Activated T-helper 9 cell treated with anti-CD3 and anti-CD28 coated beads, Interleukin-2, amount 50 U/mL, for 16 hours (primary cell): ENCODE results near the gene OPCML.

Experiments used
- DNase-seq: peaks from one replicate; pipeline ENCODE4 v3.0.0-alpha.2; 2020; ENCODE audit warnings: low read depth

Gene OPCML

DNA sequence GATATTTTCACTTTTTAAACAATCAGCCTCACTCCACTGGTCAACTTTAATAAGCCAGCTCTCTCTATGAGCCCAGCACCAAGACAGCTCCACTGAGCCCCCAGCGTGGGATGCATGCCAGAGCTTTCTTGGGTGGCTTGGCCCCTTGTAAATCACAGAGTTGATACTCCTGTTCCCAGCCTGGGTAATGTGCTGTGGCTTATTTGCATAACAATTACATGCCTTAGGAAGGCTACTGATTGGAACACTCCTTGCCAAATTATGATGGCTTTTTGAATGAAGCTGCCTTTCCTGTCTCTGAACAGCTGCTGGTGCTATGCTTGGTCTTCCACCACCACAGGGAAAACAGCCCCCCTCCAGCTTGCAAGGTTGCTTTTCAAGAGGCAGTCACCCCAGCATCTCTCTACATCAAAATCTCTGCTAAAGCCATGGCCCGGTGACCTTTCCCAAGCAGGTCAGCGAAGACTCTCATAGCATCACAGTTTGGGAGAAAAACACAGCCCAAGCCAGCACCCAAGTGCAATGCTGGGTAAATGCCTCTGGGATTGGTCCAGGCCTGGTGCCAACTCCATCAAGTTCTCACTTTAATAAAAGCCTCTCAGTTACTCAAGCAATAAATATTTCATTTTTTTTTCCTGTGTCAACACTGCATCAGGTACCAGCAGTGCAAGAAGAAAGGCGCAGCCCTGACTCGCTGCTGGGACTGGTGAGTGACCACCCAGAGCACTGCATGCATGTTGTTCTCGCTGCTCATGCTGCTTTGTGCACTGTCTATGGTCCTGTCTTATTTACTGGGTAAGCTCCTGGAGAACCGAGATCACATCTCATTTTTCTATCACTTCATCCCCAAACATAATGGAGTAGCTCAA is 549.3 kb downstream of the OPCML start:
- no peak for DNase-seq

DNA sequence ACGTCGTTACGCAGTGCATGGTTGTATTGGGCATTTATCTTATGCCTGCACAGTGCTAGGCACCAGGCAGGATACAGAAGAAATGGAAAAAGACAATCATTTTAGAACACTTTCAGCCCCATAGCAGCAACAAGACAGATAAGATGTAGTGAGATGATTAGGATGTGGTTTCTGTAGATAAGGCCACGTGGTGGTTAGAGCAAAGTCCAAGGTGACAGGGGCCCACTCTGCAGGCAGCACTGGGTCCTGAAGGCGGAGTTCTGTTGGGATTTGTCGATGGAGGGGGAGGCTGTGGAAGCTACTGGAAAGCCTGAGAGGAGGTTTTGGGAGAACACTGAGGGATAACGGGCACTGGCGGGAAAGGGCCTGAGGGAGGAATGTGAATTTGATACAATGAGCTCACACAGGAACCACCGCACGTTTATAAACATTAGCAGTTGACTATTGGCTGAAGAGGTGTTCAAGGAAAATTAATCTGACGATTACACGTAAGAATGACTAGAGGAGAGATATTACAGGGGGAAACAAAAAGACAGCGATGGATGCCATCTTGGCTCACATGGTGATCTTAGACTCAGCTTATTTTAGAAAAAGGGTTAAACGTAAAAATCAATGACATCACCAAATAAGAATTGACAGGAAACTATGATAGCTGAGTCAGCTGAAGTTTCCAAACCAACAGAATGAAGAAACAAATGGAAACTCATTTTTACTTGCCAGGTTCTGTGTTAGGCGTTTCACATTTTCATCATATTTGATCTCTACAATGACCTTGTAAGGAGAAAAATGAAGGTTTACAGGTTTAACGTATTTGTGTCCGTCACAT is 551.0 kb downstream of the OPCML start:
- DNase-seq = no peak

DNA sequence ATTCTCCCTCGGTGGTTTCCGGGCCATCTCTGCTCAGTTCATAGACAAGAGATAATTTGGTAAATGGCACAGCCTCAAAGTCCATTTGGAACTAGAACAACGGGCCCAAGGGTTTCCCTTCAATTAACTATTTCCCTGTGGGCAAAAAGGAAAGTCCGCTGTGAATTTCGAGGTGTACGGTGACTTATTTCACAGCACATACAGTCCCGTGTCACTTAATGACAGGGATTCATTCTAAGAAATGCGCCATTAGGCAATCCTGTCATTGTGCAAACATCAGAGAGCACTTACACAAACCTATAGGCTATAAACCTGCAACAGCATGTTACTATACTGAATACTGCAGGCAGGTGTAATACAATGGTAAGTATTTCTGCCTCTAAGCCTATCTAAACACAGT is 551.6 kb downstream of the OPCML start:
- no peak for DNase-seq

DNA sequence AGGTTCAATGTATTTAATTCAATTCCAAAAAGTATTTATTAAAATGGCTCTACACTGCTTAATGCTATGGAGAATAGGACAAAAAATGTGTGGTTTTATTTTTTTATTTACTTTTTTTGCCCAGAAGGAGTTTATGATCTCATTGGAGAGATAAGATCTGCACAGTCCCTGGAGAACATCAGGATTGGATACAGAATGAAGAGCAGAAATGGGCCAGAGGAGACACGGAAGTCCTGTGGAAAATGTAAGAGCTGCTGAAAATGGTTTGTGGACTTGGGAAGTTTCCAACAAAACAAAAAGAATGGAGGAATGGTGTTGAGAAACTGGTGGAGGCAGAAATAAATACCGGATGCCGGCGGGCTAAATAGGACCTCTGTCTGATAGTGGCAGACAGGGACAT is 554.6 kb downstream of the OPCML start:
- no peak for DNase-seq

DNA sequence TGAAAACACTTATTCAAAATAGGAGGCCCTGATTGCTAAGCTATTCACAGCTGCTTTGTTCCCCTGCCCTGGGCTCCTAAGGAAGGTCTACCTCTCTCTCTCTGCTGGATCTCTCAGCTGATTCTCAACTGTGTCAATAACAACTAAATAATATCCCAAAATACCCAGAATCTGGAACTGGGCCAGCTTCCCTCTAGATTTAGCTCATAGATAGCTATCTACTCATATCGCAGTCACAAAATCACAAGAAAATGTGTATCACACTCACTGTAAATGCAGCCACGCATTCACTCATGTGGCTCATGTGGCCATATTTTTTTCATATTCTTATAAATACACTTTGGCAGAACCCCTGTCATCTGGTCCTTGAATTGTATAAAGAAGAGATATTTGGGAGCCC is 555.1 kb downstream of the OPCML start:
- DNase-seq = no peak

DNA sequence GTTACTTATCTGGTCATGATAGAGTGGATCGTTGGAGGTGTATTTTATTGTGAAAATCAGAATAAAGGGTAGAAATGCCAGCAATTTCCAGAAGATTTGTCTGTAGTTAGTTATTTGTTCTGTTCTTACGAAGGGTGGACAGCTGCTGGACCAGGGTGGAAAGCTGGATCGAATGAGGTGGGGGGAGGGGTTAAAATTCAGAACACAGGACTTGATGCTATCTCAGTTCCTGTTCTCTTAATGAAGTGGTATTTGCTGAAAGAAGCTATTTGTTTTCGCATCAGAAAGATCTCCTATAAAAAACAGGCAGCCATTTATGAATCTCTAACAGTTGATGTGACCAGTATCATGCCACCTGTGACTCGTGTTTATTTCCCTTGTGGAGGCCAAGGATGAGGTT is 556.2 kb downstream of the OPCML start:
- DNase-seq = no peak

DNA sequence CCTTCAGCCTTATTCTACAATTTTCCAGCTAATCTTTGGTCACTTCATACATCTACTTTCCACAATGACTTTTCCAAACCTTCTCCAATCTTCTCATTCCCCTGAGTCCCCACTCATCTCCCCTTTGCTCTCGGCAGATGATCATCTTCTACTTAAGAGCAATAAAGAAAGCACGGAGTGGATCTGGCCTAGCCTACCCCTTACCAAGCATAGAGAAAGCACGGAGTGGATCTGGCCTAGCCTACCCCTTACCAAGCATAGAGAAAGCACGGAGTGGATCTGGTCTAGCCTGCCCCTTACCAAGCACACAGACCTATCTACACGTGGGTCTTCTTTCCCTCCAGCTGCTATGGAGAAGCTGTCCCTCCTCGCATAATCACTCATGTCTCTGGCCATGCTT is 558.6 kb downstream of the OPCML start:
- DNase-seq = no peak

DNA sequence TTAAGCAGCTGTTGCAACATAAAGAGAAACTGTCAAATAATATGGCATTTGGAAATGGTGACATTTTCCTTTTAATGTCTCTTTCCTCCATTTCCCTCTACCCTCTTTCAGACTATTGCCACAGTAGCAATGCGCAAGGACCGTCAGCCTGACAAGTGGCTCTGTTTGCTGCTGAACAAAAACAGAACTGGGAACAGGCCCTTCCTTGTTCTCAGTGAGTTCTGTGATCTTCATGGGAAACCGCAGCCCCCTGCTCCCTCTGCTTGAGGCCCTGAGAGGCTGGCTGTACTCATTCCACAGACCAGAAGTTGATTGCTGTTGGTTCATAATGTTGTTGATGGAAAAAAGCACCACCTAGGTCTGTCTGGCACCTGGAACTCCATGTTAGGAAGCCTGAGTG is 559.7 kb downstream of the OPCML start:
- DNase-seq = no peak

DNA sequence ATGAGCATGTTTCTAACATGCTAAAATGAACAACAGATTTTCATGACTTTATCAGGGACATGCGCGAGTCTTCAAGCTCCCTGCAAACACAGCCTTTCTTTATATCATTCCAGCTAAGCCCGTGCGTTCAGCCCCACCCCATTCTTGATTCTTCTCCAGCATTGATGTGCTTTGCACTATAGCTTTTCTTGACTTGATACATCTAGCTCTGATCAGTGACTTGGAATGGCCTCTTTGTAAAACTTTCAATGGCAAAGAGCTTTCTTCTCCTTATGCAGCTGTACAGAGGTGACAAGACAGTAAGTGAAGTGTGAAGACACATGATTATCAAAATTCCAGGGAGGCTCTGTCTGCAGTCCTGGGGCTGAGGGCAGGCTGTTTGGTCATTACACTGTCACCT is 561.0 kb downstream of the OPCML start:
- no peak for DNase-seq

DNA sequence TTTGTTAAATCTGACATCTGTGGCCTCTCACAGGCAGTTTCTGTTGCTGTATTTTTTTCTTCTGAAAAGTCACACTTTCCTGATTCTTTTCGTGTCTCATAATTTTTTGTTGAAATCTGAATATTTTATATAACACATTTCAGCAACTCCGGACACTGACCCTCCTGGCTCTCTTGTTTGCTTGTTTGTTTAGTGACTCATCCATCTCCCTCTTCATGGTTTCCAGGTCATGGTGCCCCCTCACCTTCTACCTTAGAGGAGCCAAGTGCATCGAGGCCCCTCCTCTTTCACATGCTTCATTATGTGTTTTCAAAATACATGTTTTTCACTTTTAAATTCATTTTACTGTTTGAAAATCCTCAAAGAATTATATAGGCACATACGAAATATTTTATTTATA is 562.4 kb downstream of the OPCML start:
- no peak for DNase-seq

DNA sequence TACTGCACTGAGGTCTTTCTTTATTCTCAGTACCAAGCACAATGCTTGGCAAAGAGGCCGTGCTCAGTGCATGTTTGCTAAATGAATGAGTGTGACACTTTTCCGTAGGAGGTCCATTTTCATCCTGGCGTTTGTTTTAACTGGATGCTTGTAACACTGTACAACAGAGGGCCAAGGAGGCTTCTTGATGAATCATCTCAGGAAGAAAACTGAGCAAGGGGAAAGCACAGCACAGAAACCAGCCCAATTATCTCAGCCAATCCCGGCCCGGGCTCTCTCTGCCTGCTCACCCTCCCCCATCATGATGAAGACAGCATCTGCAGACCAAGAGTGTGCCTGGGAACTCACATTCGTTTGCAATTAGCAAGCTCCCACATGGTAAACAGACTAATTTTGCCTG is 570.3 kb downstream of the OPCML start:
- DNase-seq = no peak

DNA sequence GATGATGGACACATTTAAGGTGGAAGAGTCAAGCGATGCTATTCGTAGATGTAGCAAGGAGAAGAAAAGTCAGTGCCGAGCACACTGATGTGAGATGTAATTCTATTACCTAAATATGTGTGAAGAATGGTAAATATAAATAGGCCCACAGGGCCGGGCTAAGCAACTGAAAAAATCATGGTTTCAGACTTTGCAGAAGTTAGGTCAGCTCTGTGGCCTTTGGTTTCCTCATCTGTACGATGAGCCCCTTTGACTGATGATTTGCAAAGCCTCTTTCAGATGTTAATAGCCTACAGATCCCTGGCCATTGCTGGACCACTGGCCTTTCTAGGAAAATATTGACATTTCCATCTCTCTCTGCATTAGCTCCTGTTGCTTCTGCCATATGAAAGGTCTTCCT is 570.8 kb downstream of the OPCML start:
- no peak for DNase-seq

DNA sequence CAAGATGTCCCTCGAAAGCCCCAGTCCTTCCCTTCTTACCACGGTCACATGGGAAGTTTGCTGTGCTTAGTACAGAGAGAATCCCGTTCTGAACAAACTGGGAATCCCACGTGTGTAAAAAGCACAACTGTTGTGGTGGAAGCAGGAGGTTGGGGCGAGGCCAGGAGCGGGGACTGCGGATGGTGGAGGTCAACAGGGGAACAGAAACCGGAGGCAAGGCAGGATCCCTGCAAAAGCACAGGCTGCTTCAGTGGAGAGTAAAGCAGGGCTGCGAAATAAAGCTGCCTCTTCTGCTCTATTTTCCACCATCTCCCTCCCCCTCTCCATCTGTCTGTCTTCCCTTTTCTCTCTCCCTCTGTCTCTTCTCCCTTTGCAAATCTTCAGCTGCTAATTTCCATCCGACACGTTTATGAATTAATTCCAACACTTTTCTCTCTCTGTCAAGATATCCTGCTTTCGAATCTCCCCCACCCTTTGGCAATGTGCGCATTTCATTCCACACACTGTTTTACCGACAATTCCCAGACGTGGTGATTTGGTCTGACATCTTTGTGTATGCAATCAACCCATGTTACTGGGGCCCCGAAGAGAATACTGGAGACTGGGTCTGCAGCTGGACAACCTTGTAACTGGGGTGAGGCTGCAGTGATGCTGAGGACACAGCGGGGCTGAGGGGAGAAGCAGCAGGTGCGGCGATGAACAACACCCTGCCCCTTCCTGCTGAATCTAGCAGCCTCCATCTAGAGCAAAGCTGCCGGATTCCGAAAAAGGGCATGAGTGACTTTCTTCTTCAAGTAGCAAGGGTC is 571.8 kb downstream of the OPCML start:
- no peak for DNase-seq

DNA sequence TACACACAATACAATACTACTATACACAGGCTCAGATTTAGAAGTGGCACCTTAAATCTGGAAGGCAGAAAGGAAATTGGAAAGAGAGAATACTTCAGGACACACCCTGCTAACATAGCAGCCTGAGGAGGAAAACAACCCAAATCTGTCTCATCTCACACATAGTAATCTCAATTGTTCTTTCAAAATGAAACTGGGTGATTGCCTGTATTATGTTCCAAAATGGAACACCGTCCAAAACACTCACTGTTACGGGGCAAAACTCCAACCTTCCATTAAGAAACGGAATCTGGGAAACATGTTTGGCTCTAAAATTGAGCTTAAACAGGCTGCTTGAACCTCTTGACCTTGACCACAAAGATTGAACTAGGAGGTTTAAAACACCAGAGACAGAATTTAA is 572.6 kb downstream of the OPCML start:
- no peak for DNase-seq

DNA sequence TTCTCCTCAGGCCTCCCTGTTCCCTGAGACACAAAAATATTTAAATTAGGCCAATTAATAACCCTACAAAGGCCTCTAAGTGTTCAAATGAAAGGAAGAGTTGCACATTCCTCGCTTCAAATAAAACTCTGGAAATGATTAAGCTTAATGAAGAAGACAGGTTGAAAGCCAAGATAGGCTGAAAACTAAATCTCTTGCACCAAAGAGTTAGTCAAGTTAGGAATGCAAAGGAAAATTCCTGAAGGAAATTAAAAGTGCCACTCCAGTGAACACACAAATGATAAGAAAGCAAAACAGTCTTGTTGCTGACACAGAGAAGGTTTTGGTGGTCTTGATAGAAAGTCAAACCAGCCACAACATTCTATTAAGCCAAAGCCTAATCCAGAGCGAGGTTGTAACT is 574.4 kb downstream of the OPCML start:
- DNase-seq = no peak

DNA sequence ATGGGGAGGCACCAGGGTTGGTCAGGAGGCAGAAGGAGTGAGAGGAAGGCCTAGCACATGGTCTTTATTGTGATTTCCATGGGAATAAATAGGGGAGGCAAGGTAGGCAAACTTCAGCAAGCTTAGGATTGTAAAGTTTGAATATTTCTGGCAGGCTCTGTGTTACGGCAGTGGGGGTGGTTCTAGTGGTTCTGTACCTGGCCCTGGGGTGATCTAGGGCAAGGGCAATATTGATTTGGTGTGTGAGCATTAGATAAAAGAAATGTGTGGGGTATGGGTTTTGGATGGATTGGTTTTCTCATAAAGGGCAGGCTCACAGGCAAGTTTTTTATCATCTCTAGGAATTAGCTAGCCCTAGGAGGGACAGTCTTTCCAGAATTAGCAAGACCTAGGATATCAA is 584.0 kb downstream of the OPCML start:
- DNase-seq = no peak

DNA sequence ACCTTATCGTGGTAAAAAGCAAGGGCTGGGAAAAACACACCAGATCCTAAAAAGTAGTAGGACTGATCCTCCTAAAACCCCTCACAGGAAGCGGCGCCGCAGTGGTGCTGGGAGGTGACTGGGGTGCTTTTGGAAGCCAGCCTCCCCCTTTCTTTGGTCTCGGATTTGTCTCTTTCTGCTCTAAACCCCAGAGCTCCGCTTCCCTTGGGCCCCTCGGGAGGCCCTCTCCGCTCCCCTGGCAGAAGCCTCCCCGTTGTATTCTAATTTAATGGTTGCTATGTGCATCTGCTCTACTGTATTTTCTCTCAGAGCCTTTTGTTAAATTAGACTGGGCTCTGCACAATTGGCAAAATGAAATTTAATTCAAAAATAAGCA is 587.7 kb downstream of the OPCML start:
- no peak for DNase-seq

DNA sequence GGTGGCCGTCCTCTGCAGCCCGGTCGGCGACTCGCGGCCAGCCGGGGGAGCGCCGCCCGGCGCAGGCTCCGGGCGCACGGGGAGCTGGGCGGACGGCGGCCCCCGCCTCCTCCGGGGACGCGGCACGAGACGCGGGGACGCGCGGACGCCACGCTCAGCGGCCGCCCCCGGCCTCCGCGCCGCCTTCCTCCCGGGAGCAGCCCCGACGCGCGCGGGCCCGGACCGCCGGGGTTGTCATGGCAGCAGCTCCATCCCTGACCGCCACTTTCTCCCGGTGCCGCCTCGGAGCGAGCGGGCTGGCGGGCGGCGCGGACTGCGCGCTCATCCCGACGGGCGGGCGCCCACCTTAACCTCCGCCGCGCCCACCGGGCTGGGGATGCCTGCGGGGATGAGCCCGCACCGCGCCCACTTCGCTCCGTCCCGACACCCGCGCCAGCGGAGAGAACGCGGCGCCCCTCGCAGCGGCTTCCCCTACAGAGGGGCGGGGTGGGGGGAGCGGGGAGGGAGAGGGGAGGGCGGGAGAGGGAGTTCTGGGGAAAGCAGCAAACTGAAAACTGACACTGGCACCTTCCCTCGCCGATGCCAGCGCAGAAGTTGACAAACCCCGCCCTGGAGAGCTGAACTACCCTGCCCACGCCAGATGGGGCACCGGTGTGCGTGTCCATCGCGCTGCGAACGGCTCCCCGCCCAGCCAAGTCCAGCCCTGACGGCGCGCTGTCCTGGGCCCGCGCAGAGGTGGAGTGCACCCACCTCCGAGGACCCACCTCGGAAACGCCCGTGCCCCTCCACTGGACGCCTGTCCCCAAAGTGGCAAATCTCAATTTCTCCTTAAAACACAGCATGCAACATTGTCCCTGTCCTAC is 588.4 kb downstream of the OPCML start:
- no peak for DNase-seq

DNA sequence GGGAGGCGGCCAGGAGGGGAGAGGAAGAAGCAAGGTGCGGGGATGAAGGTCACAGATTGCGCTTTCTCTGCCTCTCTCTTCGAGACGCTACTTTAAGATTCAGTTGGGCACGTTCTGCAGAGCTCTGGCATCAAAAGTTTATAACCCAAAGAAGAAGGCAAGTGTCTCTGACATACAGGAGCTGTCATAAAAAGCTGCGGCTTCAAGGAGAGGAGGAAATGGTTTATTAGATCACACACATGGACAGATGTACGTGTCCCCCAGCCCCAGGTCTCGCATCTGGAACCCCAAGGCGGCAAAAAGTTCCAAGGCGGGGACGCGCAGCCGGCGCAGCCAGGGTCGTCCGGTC is 589.0 kb downstream of the OPCML start:
- DNase-seq = no peak

DNA sequence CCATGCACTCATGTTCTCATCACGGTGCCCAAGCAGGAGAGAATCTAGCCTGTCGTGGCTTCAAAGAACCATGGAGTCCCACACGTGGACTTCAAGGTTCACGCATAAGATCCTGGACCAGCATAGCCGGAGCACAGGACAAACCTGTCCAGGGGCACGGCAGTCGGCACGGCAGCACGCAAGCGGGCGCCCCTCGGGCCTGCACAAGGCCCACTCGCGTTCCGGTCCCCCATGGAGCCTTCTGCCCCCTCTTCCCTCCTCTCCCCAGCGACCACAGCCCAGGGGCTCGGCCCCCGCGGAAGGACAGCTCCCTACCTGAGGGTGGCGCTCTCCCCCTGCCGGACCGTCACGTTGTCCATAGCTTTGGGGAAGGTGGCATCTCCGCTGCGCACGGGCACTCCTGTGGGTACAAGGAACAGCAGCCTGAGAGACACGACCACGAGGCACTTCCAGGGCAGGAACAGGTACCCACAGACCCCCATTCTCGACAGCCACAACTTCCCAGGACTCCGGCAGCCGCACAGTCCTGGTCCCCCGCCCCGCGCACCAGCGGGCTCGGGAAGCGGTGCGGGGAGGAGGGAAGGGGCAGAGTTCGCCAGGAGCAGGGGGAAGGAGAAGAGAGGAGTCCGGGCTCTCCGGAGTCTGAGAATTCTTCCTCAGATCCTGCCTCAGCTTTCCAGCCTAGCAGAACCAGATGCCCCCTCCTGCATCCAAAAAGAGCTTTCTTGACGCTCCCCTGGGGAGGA is 589.5 kb downstream of the OPCML start:
- no peak for DNase-seq

DNA sequence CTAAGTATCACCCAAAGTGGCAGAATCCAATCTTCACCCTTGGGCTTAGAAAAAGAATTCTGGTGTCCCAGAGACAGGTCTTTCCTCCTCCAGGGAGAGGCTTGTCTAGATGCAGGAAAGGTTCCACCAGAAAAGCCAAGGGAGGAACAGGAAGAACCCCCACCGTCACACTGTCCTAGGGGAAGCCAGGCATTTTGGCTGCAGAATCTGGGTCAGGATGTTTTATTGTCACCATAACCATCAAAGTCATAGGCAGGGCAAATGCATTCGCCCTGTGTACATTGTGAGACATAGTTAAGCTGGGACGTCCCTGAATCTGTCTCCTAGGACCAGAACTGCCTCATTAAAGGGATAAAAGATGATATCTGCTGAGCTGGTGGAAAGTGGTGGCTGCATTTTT is 590.5 kb downstream of the OPCML start:
- DNase-seq = no peak
